ENCODE results near the gene KMT2D.

DNA sequence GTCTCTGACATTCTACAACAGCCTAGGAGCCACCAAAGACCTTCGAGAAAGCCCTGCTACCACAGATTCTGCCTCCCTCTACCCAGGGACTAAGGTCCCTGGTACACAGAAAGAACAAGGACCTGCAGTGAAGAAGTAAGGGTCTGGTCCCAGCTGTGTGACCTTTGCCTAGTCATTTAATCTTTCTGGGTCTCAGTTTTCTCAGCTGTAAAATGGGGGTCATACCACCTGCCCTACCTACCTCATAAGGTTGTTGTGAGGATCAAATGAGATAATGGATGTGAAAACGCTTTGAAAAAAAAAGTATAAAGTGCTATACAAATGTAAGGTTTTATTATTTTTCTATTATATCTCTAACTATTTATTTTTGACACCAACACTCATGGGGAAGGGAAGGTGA is 36.8 kb downstream of the KMT2D start:
- TF ChIP-seq, protein P1, sequence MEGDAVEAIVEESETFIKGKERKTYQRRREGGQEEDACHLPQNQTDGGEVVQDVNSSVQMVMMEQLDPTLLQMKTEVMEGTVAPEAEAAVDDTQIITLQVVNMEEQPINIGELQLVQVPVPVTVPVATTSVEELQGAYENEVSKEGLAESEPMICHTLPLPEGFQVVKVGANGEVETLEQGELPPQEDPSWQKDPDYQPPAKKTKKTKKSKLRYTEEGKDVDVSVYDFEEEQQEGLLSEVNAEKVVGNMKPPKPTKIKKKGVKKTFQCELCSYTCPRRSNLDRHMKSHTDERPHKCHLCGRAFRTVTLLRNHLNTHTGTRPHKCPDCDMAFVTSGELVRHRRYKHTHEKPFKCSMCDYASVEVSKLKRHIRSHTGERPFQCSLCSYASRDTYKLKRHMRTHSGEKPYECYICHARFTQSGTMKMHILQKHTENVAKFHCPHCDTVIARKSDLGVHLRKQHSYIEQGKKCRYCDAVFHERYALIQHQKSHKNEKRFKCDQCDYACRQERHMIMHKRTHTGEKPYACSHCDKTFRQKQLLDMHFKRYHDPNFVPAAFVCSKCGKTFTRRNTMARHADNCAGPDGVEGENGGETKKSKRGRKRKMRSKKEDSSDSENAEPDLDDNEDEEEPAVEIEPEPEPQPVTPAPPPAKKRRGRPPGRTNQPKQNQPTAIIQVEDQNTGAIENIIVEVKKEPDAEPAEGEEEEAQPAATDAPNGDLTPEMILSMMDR (IDR thresholded peaks at IDR 0.05) = no peak
- no peak for TF ChIP-seq POLR2A (IDR thresholded peaks at IDR 0.05)

Measured in testis (tissue), 2 donors.